Smooth muscle cell of the brain vasculature (primary cell): Measurements from ENCODE around the gene RBMS1.

ENCODE experiments used
- DNase-seq: peaks from one replicate; pipeline ENCODE4 v3.0.0-alpha.2; 2012; ENCODE audit warnings: low read depth, low spot score

Gene RBMS1

DNA sequence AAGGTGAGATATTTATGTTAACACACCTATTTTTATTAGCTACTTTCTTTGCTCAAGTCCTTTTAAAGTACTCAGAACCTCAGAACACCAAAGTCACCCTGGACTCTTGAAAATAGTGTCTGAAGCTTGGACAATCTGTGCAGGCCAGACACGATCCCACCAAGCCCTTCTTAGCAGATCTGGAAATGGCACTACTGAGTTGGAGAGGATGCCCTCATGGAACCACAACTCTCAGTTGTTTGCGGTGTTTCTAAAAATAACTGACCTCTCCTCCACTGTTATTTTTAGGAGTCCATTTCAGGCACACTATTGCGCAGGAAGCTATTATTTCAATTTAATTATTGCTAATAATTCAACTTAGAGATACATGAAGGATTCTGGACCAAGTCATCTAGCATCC, 190.1 kb downstream of the RBMS1 start:
- DNase-seq, result no peak

DNA sequence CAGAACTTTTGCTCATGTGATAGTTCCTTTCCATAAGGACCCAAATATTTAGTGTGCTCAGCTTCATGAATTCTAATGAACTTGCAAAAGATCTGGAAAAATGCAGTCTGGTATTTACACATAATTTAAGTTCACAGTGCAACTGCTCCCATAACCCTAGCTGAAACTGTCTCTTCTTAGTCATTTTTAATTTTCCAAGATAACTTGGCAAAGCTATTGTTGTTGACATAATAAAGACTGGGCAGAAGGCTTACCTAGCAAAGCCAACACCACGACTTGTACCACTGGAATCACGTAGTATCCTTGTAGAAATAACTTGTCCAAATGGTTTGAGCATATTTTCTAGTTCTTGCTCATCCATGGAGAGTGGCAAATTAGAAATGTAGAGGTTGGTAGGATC, 190.5 kb downstream of the RBMS1 start:
- no peak for DNase-seq

DNA sequence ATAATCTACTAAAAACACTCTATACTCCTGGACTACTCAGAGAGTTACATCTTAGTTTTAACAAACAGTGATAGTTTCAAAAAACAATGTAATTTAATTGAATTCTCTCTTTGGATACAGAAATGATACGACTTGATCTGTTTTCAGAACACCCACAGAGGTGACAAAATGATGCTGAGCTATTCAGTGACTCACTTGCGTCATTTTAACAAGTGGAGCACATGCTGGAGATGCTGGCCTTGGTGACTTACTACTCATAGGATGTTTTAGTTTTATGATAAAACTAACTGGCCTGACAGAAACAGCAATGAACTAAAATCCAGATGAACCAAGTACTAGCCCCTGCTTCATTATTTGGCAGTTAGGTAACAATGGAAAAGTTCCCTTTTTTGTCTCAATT, 192.2 kb downstream of the RBMS1 start:
- DNase-seq, result no peak

DNA sequence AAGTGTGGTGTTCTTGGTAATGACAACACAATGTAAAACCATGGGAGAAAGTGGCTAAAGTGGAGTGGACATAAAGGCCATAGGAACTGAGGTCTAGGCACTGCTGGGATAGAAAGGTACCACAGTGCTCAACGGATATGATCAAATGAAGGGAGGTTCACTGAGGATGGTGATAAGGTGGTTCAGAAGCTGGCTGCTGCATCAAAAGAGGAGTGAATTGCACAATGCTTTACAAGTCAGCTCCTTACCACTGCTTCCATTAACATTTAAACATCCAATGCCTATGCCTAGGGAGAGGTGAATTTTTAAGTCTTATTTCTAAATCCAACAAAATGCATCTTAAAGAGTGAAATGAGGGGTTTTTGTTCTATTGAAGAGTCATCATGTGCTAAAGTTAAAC, 193.4 kb downstream of the RBMS1 start:
- DNase-seq, result no peak

DNA sequence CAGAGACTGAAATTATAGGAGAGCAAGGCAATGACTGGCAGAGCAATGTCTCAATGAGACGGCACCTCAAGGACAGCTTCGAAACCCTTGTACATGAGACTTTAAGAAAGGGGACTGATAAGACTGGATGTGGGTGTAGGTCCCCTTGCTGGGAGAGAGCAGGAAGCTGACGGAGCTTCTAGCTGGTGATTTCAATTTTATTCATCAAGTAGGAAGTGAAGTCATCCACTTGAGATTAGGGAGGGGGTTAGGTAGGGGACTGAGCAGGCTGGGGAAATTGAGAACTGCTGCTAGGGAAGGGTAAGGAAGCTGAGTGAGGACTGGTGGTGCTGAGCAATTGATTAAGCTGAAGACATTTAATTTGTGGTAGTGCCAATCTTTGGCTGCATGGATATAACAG, 194.1 kb downstream of the RBMS1 start:
- DNase-seq, result no peak

DNA sequence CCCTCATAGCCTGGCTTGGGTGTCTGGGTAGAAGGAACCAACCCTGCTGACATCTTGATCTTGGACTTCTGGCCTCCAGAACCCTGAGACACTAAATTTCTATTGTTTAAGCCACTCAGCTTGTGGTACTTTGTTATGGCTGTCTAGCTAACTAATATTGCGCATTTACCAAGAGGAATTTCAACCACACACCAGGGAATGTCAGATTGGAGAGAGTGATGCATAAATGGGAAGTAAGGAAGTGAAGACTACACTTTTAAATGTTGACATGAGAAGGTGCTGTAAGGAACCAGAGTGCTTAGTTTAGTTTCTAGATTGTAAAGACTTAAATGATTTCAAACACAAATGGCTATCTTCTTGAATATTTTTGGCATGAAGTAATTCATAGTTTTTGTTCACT, 194.6 kb downstream of the RBMS1 start:
- no peak for DNase-seq

DNA sequence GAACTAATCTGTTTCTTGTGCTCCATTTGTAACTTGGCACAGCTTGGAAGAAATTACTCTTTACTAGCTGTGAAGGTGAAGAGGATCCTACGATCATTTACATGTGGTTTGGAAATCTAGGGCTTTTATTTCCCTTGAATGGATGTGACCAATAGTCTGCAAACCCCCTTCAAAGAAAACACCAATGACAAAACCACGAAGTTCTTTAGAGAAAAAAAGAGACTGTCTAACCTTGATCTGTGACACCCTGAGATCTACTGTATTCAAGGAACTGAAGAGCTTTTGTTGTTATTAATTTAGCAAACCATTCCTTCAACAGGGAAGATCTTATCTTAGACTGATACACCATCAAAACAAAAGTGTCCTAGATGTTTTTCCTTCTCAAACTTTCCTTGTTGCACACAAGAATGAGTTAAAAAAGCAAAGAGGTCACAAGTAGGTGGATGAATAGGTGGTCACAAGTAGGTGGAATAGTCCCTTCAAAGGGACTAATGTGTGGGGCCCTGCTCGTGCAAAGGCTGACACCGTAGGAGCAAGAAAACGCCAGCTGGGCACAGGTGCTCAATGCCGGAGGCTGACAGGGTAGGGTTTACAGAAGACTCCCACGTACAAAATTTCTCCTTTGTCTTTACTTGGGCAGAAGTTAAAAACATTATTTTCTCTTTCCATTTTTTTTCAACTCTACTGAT, 197.9 kb downstream of the RBMS1 start:
- no peak for DNase-seq

DNA sequence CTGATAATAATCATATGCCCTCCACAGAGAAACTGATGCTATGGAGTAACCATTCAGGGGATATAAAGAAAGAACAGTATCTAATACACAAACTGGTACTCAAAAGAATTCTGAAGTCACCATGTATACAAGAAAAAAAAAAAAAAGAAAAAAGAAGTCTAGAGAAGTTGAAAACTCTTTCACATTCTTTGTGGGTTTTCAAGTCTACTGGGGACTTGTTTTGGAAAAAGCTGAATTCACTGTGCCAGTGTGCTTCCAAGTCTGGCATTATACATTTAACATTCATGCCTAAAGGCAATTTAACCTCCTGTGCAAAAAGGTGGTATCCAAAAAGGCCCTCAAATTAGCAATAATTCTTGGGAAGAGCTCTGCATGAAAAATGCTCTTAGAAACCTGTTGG, 198.7 kb downstream of the RBMS1 start:
- no peak for DNase-seq

DNA sequence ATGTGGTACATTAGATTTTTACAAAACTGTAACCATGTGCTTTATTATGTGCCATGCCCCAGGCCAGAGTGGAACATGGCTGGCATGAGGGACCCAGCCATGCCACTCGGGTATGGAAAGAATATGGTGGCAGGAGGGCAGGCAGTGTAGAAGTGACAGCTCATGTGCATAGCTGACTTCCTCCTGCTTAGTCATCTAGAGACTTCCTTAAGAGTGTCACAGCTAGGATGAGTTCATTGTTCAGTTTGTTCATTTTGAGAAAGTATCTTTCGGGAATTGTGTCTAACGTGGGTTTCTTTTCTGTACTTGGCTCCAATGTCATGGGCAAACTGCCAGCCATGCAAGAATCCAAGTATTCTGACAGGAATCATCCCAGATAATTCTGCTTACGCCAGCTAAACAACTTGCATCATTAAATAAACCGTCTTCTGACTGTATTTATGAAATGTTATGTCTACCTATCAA, 199.2 kb downstream of the RBMS1 start:
- DNase-seq, result peak; percentile 74

DNA sequence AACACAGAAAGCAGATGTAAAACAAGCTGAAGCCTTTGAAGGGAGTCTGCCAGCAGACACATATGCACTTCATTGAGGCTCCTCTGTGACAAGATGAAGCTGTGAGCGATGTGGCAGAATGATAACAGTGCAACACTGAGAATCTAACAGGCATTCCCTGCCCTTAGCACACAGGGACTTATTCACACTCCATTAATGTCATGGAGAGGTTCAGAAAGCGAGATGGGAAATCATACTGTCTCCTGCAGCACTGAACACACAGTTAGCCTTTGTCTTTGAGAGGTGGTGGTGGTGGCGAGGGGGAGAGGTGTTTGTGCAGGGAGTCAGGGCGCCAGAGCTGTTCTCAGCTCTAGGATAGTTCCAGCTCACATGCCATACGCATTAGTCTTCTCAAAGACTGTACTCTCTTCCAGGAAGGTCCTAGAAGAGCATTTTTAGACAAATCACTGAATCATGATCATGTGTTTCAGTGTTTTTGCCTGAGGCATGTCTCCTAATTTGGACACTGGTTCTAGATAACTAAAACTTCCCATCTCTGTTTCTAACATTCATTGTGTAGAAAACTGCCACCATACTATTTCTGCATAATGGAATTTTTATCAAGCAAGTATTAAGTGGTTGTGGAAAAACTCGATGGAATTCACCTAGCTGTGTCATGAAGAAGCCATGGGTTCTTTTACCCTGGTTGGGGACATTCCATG, 200.1 kb downstream of the RBMS1 start:
- DNase-seq, result no peak

DNA sequence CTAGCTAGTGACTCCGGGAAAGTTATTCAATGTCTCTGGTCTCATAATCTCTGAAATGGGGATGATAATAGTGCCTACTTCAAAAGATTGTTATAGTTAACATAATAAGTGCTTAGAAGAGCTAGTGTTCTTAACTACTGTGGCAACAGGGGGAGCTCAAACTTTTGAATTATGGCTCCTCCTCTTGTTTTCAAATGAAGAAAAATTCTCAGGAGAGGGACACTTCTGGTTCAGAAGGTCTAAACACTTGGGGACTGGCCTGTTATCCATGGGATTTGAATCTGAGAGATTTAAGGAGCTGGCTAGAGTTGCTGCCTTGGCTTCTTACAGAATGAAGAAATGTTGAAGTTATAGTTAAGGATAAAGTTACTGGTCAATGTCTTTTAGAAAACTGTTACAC, 201.4 kb downstream of the RBMS1 start:
- no peak for DNase-seq

DNA sequence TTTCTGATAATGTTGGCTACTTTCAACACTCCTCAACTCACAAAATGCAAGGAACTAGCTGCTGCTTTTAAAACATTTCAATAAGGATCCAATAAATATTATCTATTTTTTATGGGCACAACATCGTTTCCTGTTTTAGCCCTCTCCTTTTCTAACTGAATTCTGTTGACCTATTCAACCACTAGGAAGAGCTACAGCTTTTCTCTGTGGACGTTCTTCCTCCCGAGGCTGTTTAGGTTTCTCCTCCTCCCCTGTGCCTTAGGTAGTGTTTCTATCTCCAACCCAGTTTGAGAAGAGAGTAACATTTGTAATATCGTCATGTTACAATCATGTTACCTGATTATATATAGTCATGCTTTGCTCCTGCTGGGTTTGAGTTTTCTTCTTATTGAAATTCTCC, 202.2 kb downstream of the RBMS1 start:
- no peak for DNase-seq

DNA sequence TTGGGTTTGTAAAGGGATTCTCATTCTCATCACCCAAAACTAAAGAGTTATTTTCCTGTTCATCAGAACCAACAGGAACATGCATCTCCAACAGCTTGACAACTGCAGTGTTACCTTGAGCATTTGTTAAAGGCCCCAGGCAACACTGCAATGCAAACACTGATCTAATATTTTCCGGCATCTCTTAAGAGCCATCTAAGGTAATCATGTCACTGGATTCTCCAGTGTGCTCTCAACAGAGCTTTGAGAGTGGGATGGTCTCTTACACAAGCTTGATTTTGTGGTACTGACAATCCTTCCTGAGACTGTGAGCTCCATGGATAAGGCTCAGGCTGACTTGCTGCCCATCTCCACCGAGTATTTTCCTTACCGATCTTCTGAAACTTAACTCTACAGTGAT, 203.0 kb downstream of the RBMS1 start:
- DNase-seq, result no peak

DNA sequence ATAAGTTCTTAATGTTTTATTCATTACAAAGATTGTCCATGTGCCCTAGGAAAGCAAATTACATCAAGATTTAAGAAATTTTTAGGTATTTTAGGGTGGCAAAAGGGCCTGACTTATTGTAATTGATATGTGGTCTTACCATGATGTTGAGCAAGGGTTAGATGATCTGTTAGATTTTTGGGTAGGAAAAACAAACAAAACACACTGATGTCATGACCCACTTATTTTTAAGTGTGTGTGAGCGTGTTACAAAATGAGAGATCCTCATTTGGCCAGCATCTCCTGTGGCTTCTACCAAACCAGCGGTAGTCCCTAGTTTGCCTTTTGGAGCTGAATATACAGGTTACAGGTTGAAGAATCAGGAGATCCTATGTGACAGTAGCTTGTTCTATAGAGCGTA, 203.8 kb downstream of the RBMS1 start:
- DNase-seq, result no peak

DNA sequence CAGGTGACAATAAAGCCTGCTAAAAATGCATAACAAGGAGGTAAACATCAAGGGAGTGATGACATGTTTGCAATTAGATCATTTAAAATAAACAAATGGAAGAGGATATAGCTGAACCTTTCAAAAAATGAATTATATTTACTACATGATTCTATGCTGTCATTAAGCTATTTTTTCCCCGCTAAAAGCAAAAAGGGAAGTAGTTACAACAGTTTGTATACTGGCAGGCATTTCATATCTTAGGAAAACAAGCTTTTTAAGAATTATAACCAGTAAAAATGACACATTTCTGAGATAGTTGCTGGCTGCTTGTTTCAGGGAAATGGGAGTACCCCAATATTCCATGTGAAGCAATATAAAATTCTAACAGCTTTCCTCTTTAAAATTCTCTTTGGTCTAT, 204.5 kb downstream of the RBMS1 start:
- no peak for DNase-seq

DNA sequence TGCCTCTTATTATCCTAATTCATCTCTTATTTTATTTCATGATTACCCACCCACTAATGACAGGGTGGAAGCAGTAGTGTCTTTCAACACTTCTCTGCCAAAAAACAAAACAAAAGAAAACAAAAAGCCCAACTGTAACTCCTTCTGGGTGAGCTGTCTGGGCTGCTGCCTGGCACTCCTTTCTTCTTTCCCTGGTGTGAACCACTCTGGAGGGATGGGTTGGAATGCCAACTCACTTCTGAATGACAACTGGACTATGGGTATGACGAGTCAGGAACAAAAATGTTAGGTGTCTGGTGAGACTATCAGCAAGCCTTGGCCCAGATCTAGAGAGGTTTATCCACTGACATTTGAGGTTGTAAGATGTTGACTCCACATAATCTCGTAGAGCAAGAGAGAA, 205.3 kb downstream of the RBMS1 start:
- DNase-seq, result no peak

DNA sequence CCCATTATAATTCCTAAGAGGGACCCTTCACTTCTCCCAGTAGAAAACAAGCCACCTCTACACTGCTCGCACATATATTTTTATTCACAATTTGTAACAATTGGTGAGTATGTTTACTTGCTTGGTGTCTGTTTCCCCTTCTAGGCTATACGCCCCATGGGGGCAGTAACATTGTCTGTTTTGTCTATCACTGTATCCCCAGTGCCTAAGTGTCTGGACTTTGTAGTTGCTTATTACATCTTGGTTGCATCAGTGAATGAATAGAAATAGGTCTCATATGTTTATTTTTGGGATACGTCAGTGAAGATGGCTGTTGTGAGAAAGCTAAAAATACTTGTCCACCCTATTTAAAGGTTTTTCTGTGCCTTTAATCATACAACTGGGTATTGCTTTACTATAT, 206.1 kb downstream of the RBMS1 start:
- DNase-seq, result no peak

DNA sequence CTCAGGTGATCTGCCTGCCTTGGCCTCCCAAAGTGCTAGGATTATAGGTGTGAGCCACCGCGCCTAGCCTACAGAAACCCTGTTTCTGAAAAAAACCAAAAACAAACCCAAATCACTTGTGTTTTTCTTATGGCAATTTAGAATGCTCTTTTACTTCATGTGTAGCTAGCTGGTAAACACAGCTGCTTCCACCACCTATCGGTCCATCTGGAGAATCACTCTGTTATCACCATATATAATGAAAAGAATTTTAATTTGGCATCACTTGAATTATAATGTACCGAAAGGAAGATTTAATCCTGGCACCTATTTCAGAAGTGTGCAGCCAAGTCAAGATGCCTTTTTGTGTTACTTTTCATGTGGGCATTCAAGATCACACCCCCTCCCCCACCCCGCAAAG, 207.1 kb downstream of the RBMS1 start:
- DNase-seq, result no peak

DNA sequence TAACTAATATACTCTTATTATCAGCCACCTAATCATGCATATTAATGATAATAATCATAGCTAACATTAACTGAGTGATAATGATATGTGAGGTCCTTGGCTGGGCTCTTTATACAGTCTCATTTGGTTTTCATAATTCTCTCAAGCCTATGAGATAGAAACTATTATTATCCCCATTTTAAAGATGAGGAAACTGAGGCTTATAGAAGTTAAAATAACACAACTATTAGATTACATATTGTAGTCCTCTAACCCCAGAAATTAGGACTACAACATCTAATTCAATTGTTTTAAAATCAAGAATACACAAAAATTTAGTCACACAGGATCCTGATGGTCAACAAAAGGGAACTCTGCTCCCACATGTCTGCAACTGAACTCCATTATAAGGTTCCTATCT, 209.9 kb downstream of the RBMS1 start:
- DNase-seq, result no peak

DNA sequence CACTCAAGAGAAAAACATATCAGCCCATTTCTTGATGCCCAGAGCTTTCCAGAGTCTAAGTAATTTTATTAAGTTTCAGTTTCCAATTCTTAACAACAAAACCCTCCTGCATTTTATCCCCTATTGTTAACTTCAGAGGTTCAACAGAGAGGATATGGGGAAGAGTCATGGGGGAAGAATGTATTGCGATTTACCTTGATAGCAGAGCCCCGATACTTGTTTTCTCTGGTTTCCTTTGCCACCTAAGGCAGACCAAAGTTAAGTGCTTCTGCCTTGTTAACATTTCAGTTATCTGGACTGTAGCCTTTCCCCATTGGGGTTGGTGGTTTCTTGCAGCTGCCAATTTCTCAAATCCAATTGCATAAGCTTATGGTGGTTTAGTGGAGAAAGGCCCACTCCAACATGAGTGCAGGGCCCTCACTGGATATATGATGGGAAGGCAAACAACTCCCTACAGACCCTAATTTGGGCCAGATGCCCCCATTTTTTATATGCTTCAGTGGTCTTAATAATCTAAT, 211.5 kb downstream of the RBMS1 start:
- DNase-seq, result no peak

DNA sequence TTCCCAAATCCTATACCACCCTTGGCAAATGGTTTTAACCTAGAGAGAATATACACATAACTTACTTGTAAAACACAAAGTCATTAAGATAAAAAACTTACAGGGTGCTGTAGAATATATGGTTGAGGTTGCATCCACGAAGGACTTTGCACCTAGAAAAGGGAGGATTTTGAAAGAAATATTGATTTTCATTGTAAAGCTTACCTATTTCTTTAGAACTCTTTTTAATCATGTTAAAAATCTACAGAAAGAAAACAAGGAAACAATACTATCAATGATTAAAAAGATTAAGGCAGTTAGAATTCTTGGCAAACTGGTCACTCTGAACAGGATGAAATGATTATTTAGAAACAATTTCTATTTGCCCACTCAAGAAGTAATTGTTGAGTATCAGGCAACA, 212.4 kb downstream of the RBMS1 start:
- no peak for DNase-seq

DNA sequence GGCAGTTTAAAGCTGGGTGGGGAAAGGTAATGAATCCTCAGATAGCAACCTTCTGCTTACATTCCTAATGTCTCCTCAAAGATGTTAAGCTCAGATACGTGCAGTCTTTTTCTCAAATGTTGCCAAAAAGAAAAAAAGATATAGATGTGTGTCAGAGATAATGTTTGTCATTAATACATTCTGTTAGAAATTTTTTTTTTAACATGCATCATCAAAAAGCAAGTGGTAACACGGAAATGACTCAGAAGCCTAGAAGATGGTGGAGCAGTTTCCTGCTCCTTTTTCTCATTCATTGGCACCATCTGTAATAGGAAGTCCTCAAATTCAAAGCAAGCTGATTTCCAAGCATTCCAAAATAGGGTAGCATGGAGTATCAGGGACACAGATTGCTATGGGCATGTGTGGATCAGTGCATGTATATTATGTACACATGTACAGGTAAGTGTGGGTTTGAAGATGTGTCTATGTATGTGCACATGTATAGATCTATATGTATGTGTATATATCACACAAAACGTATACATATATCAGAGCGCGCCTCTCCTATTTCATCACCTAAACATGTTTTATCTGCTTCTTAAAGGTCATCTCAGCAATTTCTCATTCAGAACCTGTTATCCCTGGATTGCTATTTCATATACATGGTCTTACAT, 213.7 kb downstream of the RBMS1 start:
- no peak for DNase-seq

DNA sequence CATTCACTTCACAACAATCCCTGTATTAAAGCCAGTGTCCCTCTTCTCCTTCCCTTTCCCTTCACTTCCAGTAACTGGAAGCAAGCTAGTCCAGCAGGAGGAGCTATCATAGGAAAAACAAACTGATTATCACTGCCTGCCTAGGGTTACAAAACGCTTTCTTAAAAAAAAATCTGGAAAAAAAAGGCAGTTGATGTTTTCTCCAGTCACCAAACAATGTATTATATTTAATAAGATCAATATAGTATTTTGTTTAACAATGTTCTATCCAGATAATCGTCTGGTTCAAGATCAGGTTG, 214.8 kb downstream of the RBMS1 start:
- DNase-seq, result no peak
